NCI-H526 treated with DMSO at 0.1 percent for 48 hours (cell line): ENCODE results near the gene FAM117B.
"Not testable (repeated sequence)": the region's sequence is repeated elsewhere in the genome, so short reads cannot be mapped to it uniquely, and the experiment has no call there.

Experiments
- DNase-seq: peaks from one replicate; lab custom pipeline; 2025; lab: John Stamatoyannopoulos, UW

The FAM117B gene

DNA sequence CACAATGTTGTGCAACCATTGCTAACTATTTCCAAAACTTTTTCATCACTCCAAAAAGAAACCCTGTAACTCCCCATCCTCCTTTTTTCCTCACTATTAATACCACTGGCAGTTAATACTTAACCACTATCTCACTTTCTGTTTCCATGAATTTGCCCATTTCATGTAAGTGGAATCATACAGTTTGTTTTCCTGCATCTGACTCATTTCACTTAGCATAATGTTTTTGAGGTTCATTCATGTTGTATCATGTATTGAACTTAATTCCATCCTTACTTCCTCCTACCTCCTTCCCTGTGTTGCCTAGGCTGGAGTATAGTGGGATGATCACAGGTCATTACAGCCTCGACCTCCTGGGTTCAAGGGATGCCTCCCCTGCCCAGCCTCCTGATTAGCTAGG lies 68.3 kb downstream of the FAM117B start:
- DNase-seq, result no peak

- DNase-seq, result no peak
These were observed 69.5 kb downstream of the FAM117B start for GRCh38 chr2:202704248-202704647.

DNA sequence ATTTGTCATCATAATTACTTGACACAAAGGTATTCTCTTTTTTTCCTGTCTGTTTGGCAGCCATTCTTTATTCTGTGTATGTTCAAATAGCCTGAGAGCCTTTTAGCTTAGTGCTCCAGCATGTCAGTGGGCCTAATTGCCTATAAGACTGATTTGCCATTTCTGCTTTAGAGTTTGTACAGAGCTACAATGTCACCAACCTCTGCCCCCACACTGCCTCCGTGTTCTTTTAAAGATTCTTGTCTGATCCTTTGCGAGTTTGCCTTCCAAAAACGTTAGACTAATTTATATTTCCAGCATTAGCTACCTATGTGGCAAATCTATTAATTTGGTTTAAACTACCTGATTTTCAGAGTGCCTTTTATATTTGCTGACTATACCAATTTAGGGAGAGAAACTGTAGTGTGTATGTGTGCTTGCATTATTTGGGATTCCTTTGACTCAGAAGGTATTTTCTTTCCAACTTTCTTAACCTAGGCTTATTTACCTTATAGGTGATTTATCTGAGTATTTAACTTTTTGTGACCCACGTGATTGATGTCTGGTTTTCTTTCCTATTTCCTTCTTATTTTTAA lies 70.8 kb downstream of the FAM117B start:
- no peak for DNase-seq

GRCh38 chr2:202714971-202715935 lies 80.5 kb downstream of the FAM117B start:
- DNase-seq, result not testable (repeated sequence)

DNA sequence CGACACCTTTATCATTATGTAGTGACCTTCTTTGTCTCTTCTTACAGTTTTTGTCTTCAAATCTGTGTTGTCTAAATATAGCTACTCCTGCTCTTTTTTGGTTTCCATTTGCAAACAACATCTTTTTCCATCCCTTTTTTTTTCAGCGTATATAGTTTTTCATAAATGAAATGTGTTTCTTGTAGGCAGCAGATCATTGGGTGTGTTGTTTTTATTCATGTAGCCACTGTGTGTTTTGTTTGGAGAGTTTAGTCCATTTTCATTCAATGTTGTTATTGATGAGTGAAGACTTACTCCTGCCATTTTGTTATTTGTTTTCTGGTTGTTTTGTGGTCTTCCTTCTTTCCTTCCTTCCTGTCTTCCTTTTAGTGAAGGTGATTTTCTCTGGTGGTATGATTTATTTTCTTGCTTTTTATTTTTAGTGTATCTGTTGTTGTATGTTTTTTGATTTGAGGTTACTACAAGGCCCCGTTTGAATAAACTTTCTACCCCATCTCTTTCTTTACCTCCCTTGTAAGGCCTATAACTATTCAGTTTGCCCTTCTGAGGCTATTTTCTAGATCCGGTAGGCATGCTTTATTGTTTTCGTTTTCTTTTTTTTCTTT lies 81.4 kb downstream of the FAM117B start:
- no peak for DNase-seq

DNA sequence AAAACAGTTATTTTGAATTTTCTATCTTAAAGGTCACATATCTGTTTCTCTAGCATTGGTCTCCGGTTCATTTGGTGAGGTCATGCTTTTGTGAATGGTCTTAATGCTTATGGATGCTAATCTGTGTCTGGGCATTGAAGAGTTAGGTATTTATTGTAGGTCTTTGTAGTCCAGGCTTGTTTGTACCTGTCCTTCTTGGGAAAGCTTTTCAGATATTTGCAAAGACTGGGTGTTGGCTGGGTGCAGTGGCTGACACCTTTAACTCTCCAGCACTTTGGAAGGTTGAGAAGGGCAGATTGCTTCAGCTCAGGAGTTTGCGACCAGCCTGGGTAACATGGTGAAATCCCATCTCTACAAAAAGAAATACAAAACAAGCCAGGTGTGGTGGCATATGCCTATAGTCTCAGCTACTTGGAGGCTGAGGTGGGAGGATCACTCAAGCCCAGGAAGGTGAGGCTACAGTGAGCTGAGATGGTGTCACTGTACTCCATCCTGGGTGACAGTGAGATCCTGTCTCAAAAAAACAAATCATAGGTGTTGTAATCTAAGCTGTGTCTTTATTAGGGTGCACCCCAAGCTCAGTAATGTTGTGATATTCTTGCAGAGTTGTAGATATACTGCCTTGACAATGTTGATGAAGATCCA lies 82.3 kb downstream of the FAM117B start:
- no peak for DNase-seq

GRCh38 chr2:202717598-202718310 lies 83.0 kb downstream of the FAM117B start:
- no peak for DNase-seq

DNA sequence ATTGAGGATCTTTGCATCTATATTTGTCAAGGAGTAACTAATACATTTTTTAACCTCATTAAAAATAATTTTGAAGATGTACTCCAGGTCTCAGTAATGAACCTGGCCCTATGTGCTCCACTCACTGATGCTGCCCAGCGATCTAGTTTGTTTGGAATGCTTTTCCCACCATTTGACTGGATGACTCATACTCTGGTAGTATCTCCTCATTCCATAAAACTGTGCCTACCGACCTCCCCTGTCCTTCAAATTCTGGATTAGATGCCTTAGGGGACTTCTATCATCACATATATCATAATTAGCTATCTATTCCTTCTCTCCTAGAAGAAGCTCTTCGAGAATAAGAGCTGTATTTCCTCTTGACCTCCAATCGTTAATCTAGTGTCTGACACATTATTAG lies 83.8 kb downstream of the FAM117B start:
- no peak for DNase-seq

GRCh38 chr2:202720226-202720625 lies 85.5 kb downstream of the FAM117B start:
- no peak for DNase-seq

GRCh38 chr2:202721621-202722020 lies 86.9 kb downstream of the FAM117B start:
- DNase-seq, result no peak

DNA sequence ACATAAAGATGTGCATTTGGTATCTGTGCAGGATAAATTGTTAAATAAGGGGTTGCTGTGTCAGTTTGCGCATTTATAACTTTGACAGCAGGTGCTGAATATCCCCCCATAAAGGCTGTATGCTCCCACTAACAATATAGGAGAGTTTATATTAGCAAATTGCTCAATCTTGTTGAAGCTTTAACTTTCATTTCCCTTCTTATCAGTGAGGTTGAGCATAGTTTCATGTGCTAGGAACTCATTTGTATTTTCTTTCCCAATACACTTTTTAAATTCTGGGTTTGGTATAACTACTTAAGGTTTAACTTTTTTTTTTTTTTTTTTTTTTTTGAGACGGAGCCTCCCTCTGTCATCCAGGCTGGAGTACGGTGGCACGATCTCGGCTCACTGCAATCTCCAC lies 89.0 kb downstream of the FAM117B start:
- DNase-seq, result no peak

DNA sequence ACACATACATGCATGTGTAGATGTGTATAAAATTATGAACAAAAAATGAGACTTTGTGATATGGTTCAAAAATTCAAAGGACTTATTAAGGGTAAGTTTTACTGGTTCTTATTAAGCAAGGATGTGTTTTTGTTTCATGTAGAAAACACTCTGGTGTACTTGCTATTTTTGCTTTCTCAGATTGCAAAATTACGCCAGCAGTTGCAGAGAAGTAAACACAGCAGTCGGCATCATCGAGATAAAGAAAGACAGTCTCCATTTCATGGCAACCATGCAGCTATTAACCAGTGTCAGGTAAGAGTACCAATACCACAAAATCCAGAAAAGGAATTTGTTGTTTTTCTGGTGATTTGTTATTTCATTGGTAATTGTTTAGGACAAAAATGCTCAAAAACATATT lies 91.3 kb downstream of the FAM117B start:
- DNase-seq, result no peak

DNA sequence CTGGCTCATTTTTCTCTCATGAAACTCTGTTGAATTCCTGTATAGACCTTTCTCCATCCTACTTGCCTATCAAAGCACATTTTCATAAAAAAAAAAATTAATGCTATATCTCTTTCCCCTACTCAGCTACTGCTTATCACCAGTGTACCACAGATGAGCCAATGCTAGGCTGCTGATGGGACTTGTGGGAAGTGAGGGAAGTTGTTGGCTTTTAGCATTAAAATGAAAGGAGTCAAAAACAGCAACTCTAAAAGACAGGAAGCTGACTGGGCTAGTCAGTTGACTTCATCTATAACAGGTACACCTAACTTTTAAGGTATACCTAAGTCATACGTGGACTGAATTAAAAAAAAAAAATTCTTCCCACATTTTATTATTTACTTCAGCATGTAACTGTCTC lies 102.1 kb downstream of the FAM117B start:
- DNase-seq, result no peak

- no peak for DNase-seq
These were observed 108.8 kb downstream of the FAM117B start for GRCh38 chr2:202743613-202744012.

DNA sequence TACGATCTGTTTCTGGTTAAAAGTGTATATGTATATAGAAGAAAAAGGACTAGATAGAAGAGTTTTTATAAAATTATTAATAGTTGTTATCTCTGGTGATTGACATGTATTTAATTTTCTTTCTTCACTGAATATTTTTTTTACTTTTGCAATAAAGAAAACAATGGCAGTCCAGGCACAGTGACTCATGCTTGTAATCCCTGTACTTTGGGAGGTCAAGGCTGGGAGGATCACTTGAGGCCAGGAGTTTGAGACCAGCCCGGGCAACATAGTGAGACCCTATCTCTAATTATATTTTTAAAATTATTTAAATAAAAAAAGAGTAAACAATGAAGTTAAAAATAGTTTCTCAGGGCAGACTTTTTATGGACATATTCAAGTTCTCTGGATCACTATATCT lies 114.7 kb downstream of the FAM117B start:
- DNase-seq, result no peak

GRCh38 chr2:202750763-202751427 lies 116.1 kb downstream of the FAM117B start:
- DNase-seq, result no peak

- no peak for DNase-seq
These were observed 117.3 kb downstream of the FAM117B start for GRCh38 chr2:202752071-202752470.

DNA sequence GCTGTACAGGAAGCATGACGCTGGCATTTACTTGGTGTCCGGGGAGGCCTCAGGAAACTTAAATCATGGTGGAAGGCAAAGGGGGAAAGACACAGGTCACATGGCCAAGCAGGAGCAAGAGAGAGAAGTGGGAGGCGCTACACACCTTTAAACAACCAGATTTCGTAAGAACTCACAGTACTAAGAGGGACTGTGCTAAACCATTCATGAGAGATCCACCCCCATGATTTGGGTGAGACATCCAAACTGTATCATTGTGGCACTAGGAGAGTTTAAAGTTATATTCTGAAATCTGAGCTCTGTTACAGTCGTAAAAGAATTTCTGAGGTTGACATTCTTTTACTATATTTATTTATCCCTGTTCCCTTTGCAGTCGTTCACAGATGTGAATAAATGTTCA lies 120.2 kb downstream of the FAM117B start:
- no peak for DNase-seq

DNA sequence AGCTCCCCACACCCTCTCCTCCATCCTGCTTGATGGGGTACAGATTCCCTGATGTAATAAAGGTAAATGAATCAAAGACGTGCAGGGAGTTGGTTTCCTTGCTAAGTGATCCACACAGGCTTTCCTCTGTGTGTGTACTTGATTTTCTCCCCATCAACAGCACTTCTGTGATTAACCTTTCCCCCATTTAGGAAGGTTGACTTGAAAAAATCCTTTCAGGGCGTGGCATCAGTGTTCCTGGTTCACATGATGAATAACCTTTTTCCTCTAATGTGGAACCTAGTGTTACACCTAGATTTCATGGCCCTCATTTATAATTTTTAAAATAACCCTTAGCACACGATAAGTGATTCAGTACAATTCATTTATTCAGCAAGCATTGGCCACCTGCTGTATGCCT lies 121.8 kb downstream of the FAM117B start:
- no peak for DNase-seq

DNA sequence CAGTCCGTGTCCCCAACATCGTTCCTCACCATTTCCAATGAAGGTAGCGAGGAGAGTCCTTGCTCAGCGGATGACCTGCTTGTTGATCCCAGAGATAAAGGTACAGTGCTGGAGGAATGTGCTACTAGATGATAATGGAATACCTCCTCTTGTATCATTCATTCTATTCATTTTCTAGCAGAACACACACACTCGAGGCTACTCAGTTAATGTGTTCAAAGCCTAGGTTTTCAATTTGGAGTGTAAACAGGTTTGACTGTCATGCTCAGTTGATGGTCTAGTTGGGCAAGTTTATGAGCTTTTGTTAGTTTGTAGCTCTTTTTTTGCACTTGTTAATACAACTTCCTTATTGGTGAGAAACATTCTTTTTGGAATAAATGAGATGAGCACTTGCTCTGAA lies 122.6 kb downstream of the FAM117B start:
- DNase-seq, result no peak

DNA sequence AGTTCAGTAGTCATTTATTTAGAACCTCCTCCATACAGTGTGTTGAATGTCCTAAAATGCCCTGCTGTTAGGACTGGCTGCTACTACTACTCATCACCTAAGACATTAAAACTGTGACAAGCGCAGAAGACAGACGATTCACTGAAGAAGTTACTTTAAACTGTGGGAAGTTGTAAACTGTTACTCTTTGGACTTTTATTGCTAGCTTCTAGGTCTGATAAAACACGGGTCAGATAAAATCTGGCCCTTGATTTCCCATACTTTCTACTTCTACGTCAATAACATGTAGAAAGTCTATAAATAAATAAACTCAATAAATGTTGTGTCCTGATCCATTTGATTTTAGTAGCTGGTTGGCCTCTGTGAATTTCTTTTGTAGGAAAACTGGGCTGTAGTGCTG lies 123.4 kb downstream of the FAM117B start:
- DNase-seq, result no peak
